Hepatocyte (in vitro differentiated cells): ENCODE results near the gene MPST.

ENCODE experiments used
- EZH2phosphoT487 ChIP-seq: fragments of 200-600 bp; sonication (generic); IDR thresholded peaks from one replicate; pipeline ENCODE4 v1.6.1; 2018; ENCODE audit warnings: antibody characterized with exemption, mild to moderate bottlenecking, low read depth, moderate library complexity; ENCODE audit not compliant: unreplicated experiment, severe bottlenecking
- TF ChIP-seq, protein P1 (sequence below): fragments of 200-600 bp; sonication (generic); IDR thresholded peaks from 2 replicates; pipeline ENCODE4 v1.5.1; 2016; ENCODE audit warnings: antibody characterized with exemption, mild to moderate bottlenecking; ENCODE audit not compliant: poor library complexity

DNA sequence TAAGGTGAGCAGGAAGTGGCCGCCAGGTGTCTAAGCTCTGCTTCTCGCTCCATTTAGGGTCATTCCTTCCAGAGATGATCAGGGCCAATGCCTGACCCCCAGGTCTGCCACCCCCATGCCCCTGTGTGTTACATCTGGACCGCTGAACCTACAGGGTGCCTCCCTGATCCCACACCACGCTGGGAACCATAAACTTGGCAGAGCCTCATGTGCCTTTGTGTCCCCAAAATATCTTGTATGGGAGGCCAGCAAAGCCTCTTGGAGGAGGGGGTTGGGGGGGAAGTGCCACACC, 4.0 kb upstream of the MPST start:
- no peak for TF ChIP-seq EZH2phosphoT487
- TF ChIP-seq, protein P1, sequence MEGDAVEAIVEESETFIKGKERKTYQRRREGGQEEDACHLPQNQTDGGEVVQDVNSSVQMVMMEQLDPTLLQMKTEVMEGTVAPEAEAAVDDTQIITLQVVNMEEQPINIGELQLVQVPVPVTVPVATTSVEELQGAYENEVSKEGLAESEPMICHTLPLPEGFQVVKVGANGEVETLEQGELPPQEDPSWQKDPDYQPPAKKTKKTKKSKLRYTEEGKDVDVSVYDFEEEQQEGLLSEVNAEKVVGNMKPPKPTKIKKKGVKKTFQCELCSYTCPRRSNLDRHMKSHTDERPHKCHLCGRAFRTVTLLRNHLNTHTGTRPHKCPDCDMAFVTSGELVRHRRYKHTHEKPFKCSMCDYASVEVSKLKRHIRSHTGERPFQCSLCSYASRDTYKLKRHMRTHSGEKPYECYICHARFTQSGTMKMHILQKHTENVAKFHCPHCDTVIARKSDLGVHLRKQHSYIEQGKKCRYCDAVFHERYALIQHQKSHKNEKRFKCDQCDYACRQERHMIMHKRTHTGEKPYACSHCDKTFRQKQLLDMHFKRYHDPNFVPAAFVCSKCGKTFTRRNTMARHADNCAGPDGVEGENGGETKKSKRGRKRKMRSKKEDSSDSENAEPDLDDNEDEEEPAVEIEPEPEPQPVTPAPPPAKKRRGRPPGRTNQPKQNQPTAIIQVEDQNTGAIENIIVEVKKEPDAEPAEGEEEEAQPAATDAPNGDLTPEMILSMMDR: no peak
